Measurements from ENCODE around the gene CCL1. TPM values are rescaled to one million over a fixed set of nuclear protein-coding genes. Genes with fewer than 3 reads are reported as not detected.

Gene CCL1
- total RNA-seq, 1 experiment from 2014 or later: not detected

DNA sequence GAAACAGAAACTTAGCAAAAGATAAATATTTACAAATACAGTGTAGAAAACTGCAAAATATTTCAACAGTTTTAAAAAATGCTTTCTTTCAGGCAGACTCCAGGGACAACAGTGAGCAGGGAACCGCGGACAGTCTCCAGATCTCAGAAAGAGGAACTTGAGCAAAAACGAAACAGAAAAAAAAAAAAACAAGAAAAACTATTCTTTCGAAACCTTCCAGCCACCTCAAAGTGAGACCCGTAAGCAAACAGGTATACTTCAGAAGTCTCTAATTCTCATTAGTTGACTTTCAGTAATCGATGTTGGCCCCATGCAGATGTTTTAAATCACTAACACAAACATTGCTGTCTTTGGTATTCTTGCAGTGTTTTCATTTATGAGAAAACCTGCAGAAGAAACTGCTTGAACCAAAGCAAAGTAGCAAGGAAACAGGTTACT lies 15.7 kb upstream of the CCL1 start:
- Histone ChIP-seq H3K4me3 (ENCODE audit: low read depth in 2 of 2, low read length in 2 of 2) (no peak overlapping the region), H3K36me3 (ENCODE audit: control insufficient read depth, insufficient read depth, low read length) (no peaks in the 10 kb centered on the region), H3K9me3 (ENCODE audit: control insufficient read depth, insufficient read depth, low read depth, low read length) (no peaks in the 10 kb centered on the region), H3K27me3 (ENCODE audit: control insufficient read depth, insufficient read depth, low read length) (no peaks in the 10 kb centered on the region; the same call in 1 of the 2 replicates), H3K4me1 (ENCODE audit: control insufficient read depth, insufficient read depth, low read length) (no peaks in the 10 kb centered on the region), H3K27ac (ENCODE audit: low read length) (no peak overlapping the region)
- DNase-seq (ENCODE audit: low read depth, low spot score) (no peak), ATAC-seq (no peak)
- ChIA-PET CTCF (no interaction called here), POLR2A (no interaction called here)
- in situ Hi-C loops (cut with HindIII; ENCODE audit: low pct_unique_long_range_greater_than_20kb, low sequenced_read_pairs) (no loop called here), intact Hi-C loops (cut with micrococcal nuclease; ENCODE audit: unreplicated experiment) (no loop called here)
- TF ChIP-seq POLR2AphosphoS5 (IDR thresholded peaks at IDR 0.05; ENCODE audit: low read depth, low read length) (no peak), TCF7L2 (IDR thresholded peaks at IDR 0.05; ENCODE audit: low read depth, low read length) (no peak), CTCF (IDR thresholded peaks at IDR 0.05) (no peak), SIN3A (IDR thresholded peaks at IDR 0.05; ENCODE audit: borderline replicate concordance, insufficient read depth, low read depth, low read length) (no peak)
- TF ChIP-seq, protein P1, sequence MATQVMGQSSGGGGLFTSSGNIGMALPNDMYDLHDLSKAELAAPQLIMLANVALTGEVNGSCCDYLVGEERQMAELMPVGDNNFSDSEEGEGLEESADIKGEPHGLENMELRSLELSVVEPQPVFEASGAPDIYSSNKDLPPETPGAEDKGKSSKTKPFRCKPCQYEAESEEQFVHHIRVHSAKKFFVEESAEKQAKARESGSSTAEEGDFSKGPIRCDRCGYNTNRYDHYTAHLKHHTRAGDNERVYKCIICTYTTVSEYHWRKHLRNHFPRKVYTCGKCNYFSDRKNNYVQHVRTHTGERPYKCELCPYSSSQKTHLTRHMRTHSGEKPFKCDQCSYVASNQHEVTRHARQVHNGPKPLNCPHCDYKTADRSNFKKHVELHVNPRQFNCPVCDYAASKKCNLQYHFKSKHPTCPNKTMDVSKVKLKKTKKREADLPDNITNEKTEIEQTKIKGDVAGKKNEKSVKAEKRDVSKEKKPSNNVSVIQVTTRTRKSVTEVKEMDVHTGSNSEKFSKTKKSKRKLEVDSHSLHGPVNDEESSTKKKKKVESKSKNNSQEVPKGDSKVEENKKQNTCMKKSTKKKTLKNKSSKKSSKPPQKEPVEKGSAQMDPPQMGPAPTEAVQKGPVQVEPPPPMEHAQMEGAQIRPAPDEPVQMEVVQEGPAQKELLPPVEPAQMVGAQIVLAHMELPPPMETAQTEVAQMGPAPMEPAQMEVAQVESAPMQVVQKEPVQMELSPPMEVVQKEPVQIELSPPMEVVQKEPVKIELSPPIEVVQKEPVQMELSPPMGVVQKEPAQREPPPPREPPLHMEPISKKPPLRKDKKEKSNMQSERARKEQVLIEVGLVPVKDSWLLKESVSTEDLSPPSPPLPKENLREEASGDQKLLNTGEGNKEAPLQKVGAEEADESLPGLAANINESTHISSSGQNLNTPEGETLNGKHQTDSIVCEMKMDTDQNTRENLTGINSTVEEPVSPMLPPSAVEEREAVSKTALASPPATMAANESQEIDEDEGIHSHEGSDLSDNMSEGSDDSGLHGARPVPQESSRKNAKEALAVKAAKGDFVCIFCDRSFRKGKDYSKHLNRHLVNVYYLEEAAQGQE (IDR thresholded peaks at IDR 0.05; ENCODE audit: insufficient read depth in 1 of 2, low read depth in 2 of 2, low read length in 1 of 2): no peak
- BruUV-seq (replicated peaks): no TSS peak

DNA sequence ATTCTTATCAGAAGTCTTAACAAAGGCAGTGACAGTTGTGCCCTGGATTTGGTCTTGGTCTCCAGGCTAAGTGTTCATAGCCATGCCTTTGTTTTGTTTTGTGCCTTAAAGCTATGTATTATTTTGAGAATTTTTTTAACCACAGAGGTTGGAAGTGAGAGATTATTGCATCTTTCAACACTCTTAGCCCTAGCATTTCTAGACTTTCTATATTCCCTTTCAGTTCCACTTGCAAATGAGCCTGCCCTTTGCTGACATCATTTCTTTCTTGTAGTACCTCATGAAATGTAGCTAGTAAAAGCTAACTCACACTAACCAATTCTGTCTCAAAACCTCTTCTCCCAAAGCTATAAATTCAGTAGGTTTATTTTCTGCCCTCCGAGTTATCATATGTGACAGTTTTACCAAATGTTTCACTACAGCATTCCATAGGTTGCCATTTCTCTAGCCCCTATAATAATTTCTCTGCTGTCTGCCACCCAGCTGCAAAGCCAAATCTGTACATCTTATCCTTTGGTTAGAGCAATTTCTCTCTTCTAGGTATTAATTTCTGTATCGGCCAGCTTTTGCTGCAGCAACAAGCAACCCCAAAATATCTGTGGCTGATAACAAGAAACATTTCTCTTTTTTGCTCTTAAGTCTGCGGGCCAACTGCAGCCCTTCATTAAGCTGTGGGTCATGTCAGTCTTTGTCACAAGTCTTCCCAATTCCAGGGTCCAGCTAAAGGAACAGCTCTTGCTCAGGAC lies 14.2 kb upstream of the CCL1 start:
- H3K9me3 ChIP-seq (ENCODE audit: control insufficient read depth, insufficient read depth, low read depth, low read length): no peaks in the 10 kb centered on the region
- no TSS peak for BruUV-seq (replicated peaks)
- ATAC-seq (no peak), DNase-seq (ENCODE audit: low read depth, low spot score) (no peak)
- no peak for TF ChIP-seq TCF7L2 (IDR thresholded peaks at IDR 0.05; ENCODE audit: low read depth, low read length)
- no peak for TF ChIP-seq SIN3A (IDR thresholded peaks at IDR 0.05; ENCODE audit: borderline replicate concordance, insufficient read depth, low read depth, low read length)
- TF ChIP-seq CTCF (IDR thresholded peaks at IDR 0.05): no peak
- no peak for TF ChIP-seq POLR2AphosphoS5 (IDR thresholded peaks at IDR 0.05; ENCODE audit: low read depth, low read length)
- TF ChIP-seq, protein P1 (IDR thresholded peaks at IDR 0.05; ENCODE audit: insufficient read depth in 1 of 2, low read depth in 2 of 2, low read length in 1 of 2): no peak
- H3K4me3 ChIP-seq (ENCODE audit: low read depth in 2 of 2, low read length in 2 of 2): no peak overlapping the region
- no peak overlapping the region for H3K27ac ChIP-seq (ENCODE audit: low read length)
- ChIA-PET POLR2A (no interaction called here), CTCF (interaction anchor here (0.9 kb wide), 1 partner anchor 16 kb away, joined by 4 read pairs; no protein-coding TSS in a partner anchor)
- H3K4me1 ChIP-seq (ENCODE audit: control insufficient read depth, insufficient read depth, low read length): no peaks in the 10 kb centered on the region
- in situ Hi-C loops (cut with HindIII; ENCODE audit: low pct_unique_long_range_greater_than_20kb, low sequenced_read_pairs): no loop called here
- H3K27me3 ChIP-seq (ENCODE audit: control insufficient read depth, insufficient read depth, low read length): no peaks in the 10 kb centered on the region; the same call in 1 of the 2 replicates
- intact Hi-C loops (cut with micrococcal nuclease; ENCODE audit: unreplicated experiment): no loop called here
- H3K36me3 ChIP-seq (ENCODE audit: control insufficient read depth, insufficient read depth, low read length): no peaks in the 10 kb centered on the region
